Vagina (tissue), 2 donors: ENCODE data around the gene USP6NL. TPM values are rescaled to one million over a fixed set of nuclear protein-coding genes. Genes with fewer than 3 reads are reported as not detected.

Experiments
- DNase-seq, 2 donors: peaks; one replicate each; pipeline ENCODE4 v3.0.0-alpha.2; 2017; ENCODE audit errors: extremely low spot score in 2 of 2
- H3K27ac ChIP-seq: fragments of 200-600 bp; sonication (generic); one replicate; pipeline ENCODE4 v1.5.1; 2019
- H3K27me3 ChIP-seq: fragments of 200-600 bp; sonication (generic); one replicate; pipeline ENCODE4 v1.5.1; 2019
- H3K36me3 ChIP-seq, 2 donors: fragments of 200-600 bp; sonication (generic); one replicate each; pipeline ENCODE4 v1.5.1; 2017 to 2019
- H3K4me1 ChIP-seq: fragments of 200-600 bp; sonication (generic); one replicate; pipeline ENCODE4 v1.5.1; 2019
- H3K4me3 ChIP-seq, 2 donors: fragments of 200-600 bp; sonication (generic); 1 replicate in 1 of 2; 2 replicates in 1 of 2; pipeline ENCODE4 v1.5.1; 2016 to 2019
- H3K9me3 ChIP-seq: fragments of 200-600 bp; sonication (generic); one replicate; pipeline ENCODE4 v1.5.1; 2019
- POLR2A ChIP-seq, 2 donors: fragments of 450-650 bp; IDR thresholded peaks; one replicate each; pipeline ENCODE4 v1.6.1; 2017; ENCODE audit warnings: antibody characterized with exemption in 2 of 2, mild to moderate bottlenecking in 2 of 2, moderate library complexity in 2 of 2
- POLR2AphosphoS5 ChIP-seq, 2 donors: sonication (generic); formaldehyde crosslinking; IDR thresholded peaks; one replicate each; pipeline ENCODE4 v1.9.0; 2017; ENCODE audit warnings: antibody characterized with exemption in 2 of 2, mild to moderate bottlenecking in 2 of 2, low read depth in 1 of 2; ENCODE audit not compliant: insufficient read depth in 1 of 2
- intact Hi-C: fragments of 100-400 bp; cut with DNase I; formaldehyde crosslinking; loops from one replicate; pipeline ENCODE4 v1.15.1; 2023
- total RNA-seq: library from RNA; depleted of rRNA; stranded (reverse); fragments of >200 nt; gene quantifications from one replicate; pipeline ENCODE4 v1.2.3, GENCODE V29; 2016
- TF ChIP-seq, protein P1 (sequence below), 3 experiments: fragments of 450-650 bp in 2 of 3; fragments of 200-600 bp in 1 of 3; sonication (generic) in 1 of 3; IDR thresholded peaks; one replicate each; pipeline ENCODE4 v1.5.1; 2017 to 2019; ENCODE audit warnings: antibody characterized with exemption in 3 of 3, mild to moderate bottlenecking in 2 of 3, moderate library complexity in 2 of 3

The USP6NL gene
- total RNA-seq, result 23.3 TPM

DNA sequence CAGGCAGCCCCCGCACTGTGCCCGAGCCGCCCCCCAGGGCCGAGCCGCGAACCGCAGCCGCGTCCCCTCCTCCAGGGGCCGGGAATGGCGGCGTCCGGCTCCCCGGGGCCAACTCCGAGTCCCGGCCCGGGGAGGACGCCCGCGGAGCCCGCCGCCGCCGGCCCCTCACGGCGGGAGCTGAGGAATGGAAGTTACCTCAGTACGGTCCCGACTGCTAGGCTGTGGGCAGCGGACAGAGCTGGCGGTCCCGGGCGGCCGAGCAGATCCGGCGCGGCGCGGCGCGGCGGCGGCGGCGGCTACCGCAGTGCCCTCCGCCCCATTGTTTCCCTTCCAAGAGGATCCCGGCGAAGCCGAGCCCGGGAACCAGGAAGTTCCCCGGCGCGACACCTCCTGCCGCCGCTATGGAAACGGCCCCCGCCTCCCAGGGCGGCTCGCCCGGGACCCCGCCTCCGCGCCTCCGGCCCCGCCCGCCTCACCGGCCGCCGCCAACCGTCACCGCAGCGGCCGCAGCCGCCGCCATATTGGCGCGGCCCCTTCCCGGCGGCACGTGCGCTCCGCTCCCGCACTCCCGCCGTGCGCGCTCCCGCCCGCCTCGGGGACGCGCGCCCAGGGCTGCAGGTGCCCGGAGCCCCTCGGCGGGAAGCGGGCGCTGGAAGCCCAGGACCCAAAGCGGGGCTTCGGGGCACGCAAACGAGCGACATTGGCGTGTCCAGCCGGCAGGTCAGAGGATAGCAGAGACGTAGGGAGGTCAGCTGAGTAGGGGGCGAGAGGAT lies at the start of gene USP6NL:
TSS of gene USP6NL (minus strand) at position 403 of the 773 bp plus-strand sequence. CDS start 14,016 bp downstream, outside the sequence.
- TF ChIP-seq POLR2AphosphoS5 (IDR thresholded peaks at IDR 0.05; ENCODE audit: insufficient read depth in 1 of 2, low read depth in 1 of 2) (peak in 1 of 2 donors; percentile 16), POLR2A (IDR thresholded peaks at IDR 0.05) (peak in 1 of 2 donors; percentile 39)
- TF ChIP-seq, protein P1, sequence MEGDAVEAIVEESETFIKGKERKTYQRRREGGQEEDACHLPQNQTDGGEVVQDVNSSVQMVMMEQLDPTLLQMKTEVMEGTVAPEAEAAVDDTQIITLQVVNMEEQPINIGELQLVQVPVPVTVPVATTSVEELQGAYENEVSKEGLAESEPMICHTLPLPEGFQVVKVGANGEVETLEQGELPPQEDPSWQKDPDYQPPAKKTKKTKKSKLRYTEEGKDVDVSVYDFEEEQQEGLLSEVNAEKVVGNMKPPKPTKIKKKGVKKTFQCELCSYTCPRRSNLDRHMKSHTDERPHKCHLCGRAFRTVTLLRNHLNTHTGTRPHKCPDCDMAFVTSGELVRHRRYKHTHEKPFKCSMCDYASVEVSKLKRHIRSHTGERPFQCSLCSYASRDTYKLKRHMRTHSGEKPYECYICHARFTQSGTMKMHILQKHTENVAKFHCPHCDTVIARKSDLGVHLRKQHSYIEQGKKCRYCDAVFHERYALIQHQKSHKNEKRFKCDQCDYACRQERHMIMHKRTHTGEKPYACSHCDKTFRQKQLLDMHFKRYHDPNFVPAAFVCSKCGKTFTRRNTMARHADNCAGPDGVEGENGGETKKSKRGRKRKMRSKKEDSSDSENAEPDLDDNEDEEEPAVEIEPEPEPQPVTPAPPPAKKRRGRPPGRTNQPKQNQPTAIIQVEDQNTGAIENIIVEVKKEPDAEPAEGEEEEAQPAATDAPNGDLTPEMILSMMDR (IDR thresholded peaks at IDR 0.05), result no peak
- no peaks in the 10 kb centered on the region for H3K27me3 ChIP-seq
- intact Hi-C loops, result loop anchor here (5.0 to 10.0 kb wide), 2 partner anchors 87 to 131 kb away; partner anchors contain the start of gene ECHDC3
- H3K27ac ChIP-seq, result peak within 1 kb of the TSS; percentile 88
- H3K4me3 ChIP-seq, result peak within 1 kb of the TSS; percentile 91 to 93
- DNase-seq, result no peak
- peaks cover 28% of the 10 kb centered on the region for H3K4me1 ChIP-seq
- H3K9me3 ChIP-seq, result no peaks in the 10 kb centered on the region
- H3K36me3 ChIP-seq, result no peaks in the 10 kb centered on the region

- Histone ChIP-seq H3K36me3 (no peaks in the 10 kb centered on the region), H3K4me3 (no peak overlapping the region), H3K9me3 (no peaks in the 10 kb centered on the region), H3K27ac (no peak overlapping the region), H3K27me3 (no peaks in the 10 kb centered on the region), H3K4me1 (no peaks in the 10 kb centered on the region)
- no peak for DNase-seq
- intact Hi-C loops, result no loop called here
- TF ChIP-seq, protein P1 (IDR thresholded peaks at IDR 0.05), result no peak
- TF ChIP-seq POLR2A (IDR thresholded peaks at IDR 0.05) (no peak), POLR2AphosphoS5 (IDR thresholded peaks at IDR 0.05; ENCODE audit: insufficient read depth in 1 of 2, low read depth in 1 of 2) (no peak)
Observed at GRCh38 chr10:11658801-11659368, 47.4 kb upstream of the USP6NL start.

GRCh38 chr10:11655836-11656235 lies 44.4 kb upstream of the USP6NL start:
- DNase-seq, result no peak
- no peaks in the 10 kb centered on the region for H3K4me1 ChIP-seq
- intact Hi-C loops, result no loop called here
- H3K27ac ChIP-seq, result no peak overlapping the region
- TF ChIP-seq, protein P1 (IDR thresholded peaks at IDR 0.05), result no peak
- TF ChIP-seq POLR2A (IDR thresholded peaks at IDR 0.05) (no peak), POLR2AphosphoS5 (IDR thresholded peaks at IDR 0.05; ENCODE audit: insufficient read depth in 1 of 2, low read depth in 1 of 2) (no peak)
- no peaks in the 10 kb centered on the region for H3K9me3 ChIP-seq
- no peaks in the 10 kb centered on the region for H3K27me3 ChIP-seq
- no peaks in the 10 kb centered on the region for H3K36me3 ChIP-seq
- H3K4me3 ChIP-seq, result no peak overlapping the region

DNA sequence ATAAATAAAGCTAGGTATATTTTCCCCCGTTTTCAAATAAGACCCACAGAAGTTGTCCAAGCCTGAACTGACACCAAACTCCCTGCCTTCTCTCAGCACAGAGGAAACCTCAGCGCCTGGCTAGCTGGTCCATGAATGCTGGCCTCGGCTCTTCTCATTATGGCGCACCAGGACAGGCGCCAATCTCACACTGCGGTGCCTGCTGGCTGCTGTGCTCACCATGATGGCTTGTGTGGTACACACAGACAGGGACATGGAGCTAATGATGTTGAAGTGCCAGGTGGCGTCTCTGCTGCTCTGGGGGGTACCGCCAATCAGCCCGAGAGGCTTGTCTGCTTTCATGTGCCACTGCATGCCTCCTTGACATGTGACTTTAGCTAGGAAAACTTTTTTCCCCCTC lies 43.2 kb upstream of the USP6NL start:
- H3K4me3 ChIP-seq, result no peak overlapping the region

More for the DNA sequence above, 43.2 kb upstream of the USP6NL start:
- intact Hi-C loops, result no loop called here
- no peaks in the 10 kb centered on the region for H3K4me1 ChIP-seq
- H3K27me3 ChIP-seq, result no peaks in the 10 kb centered on the region
- H3K27ac ChIP-seq, result no peak overlapping the region
- TF ChIP-seq, protein P1 (IDR thresholded peaks at IDR 0.05), result no peak
- no peak for TF ChIP-seq POLR2AphosphoS5 (IDR thresholded peaks at IDR 0.05; ENCODE audit: insufficient read depth in 1 of 2, low read depth in 1 of 2)
- no peaks in the 10 kb centered on the region for H3K36me3 ChIP-seq
- peak in 1 of 2 donors; percentile 65 for DNase-seq
- no peaks in the 10 kb centered on the region for H3K9me3 ChIP-seq
